Right atrium auricular region (tissue), 2 donors: Measurements from ENCODE around the gene YWHAB. TPM values are rescaled to one million over a fixed set of nuclear protein-coding genes. Genes with fewer than 3 reads are reported as not detected.
"Not testable (repeated sequence)": the region's sequence is repeated elsewhere in the genome, so short reads cannot be mapped to it uniquely, and the experiment has no call there.

Source experiments
- DNase-seq: peaks from one replicate; pipeline ENCODE4 v3.0.0-alpha.2; 2019; ENCODE audit warnings: low spot score
- H3K27ac ChIP-seq, 2 donors: fragments of 200-600 bp; sonication (generic); 1 replicate in 1 of 2; 2 replicates in 1 of 2; pipeline ENCODE4 v1.5.1; 2016 to 2019
- H3K27me3 ChIP-seq, 2 donors: fragments of 200-600 bp; sonication (generic); one replicate each; pipeline versions ENCODE4 v1.5.1 to v1.6.0; 2017 to 2019
- H3K36me3 ChIP-seq: fragments of 200-600 bp; sonication (generic); one replicate; pipeline ENCODE4 v1.5.1; 2016
- H3K4me1 ChIP-seq, 2 donors: fragments of 200-600 bp; sonication (generic); one replicate each; pipeline versions ENCODE4 v1.5.1 to v1.6.0; 2017 to 2019
- H3K4me3 ChIP-seq, 2 donors: fragments of 200-600 bp; sonication (generic); 1 replicate in 1 of 2; 2 replicates in 1 of 2; pipeline ENCODE4 v1.5.1; 2017 to 2019; ENCODE audit warnings: mild to moderate bottlenecking in 1 of 2, moderate library complexity in 1 of 2
- H3K9me3 ChIP-seq, 2 donors: fragments of 200-600 bp; sonication (generic); one replicate each; pipeline ENCODE4 v1.5.1; 2019
- CTCF ChIP-seq, 2 donors: fragments of 200-600 bp; sonication (generic); IDR thresholded peaks; one replicate each; pipeline ENCODE4 v1.5.1; 2019; ENCODE audit warnings: antibody characterized with exemption in 2 of 2
- total RNA-seq, 2 donors: library from RNA; depleted of rRNA; stranded (reverse); fragments of >200 nt; gene quantifications; one replicate each; pipeline ENCODE4 v1.1.0, GENCODE V29; 2016

The YWHAB gene
- total RNA-seq, 2 donors from 2014 or later: 75.9 to 78.5 TPM

GRCh38 chr20:44861531-44862006, 23.9 kb upstream of the YWHAB start:
- Histone ChIP-seq H3K9me3 (no peaks in the 10 kb centered on the region), H3K36me3 (no peaks in the 10 kb centered on the region), H3K27ac (peak overlapping the region in 1 of 2 donors; percentile 33), H3K4me3 (no peak overlapping the region), H3K27me3 (no peaks in the 10 kb centered on the region), H3K4me1 (peaks cover 0 to 18% of the 10 kb centered on the region in 2 donors)
- peak; percentile 85 for DNase-seq
- no peak for TF ChIP-seq CTCF (IDR thresholded peaks at IDR 0.05)

- peaks cover 0 to 18% of the 10 kb centered on the region in 2 donors for H3K4me1 ChIP-seq
Observed at GRCh38 chr20:44862286-44862685, 23.2 kb upstream of the YWHAB start.

GRCh38 chr20:44863365-44864084, 22.0 kb upstream of the YWHAB start:
- not testable (repeated sequence) for H3K27me3 ChIP-seq, H3K36me3 ChIP-seq, DNase-seq, H3K27ac ChIP-seq, H3K9me3 ChIP-seq, H3K4me3 ChIP-seq
- peaks cover 0 to 18% of the 10 kb centered on the region in 2 donors for H3K4me1 ChIP-seq

More at GRCh38 chr20:44862286-44862685, 23.2 kb upstream of the YWHAB start:
- Histone ChIP-seq H3K36me3 (no peaks in the 10 kb centered on the region), H3K27me3 (no peaks in the 10 kb centered on the region), H3K4me3 (no peak overlapping the region), H3K9me3 (no peaks in the 10 kb centered on the region), H3K27ac (peak overlapping the region in 1 of 2 donors; percentile 33)
- no peak for DNase-seq
- TF ChIP-seq CTCF (IDR thresholded peaks at IDR 0.05): no peak

- H3K27ac ChIP-seq, DNase-seq, H3K9me3 ChIP-seq, H3K4me3 ChIP-seq, H3K27me3 ChIP-seq, H3K36me3 ChIP-seq: not testable (repeated sequence)
- H3K4me1 ChIP-seq: peaks cover 0 to 18% of the 10 kb centered on the region in 2 donors
Observed at GRCh38 chr20:44864493-44864892, 21.0 kb upstream of the YWHAB start.

- no peak for TF ChIP-seq CTCF (IDR thresholded peaks at IDR 0.05)
- no peaks in the 10 kb centered on the region for H3K27me3 ChIP-seq
- no peaks in the 10 kb centered on the region for H3K36me3 ChIP-seq
- H3K9me3 ChIP-seq: no peaks in the 10 kb centered on the region
- H3K4me1 ChIP-seq: peaks cover 0 to 17% of the 10 kb centered on the region in 2 donors
- DNase-seq: no peak
- H3K27ac ChIP-seq: no peak overlapping the region
- H3K4me3 ChIP-seq: no peak overlapping the region
Observed at GRCh38 chr20:44866703-44867335, 18.7 kb upstream of the YWHAB start.

- Histone ChIP-seq H3K4me3 (no peak overlapping the region), H3K27me3 (no peaks in the 10 kb centered on the region), H3K9me3 (no peaks in the 10 kb centered on the region), H3K27ac (no peak overlapping the region), H3K4me1 (no peaks in the 10 kb centered on the region), H3K36me3 (no peaks in the 10 kb centered on the region)
- no peak for DNase-seq
- TF ChIP-seq CTCF (IDR thresholded peaks at IDR 0.05): no peak
Observed at GRCh38 chr20:44869471-44869870, 16.0 kb upstream of the YWHAB start.

- not testable (repeated sequence) for H3K27ac ChIP-seq, H3K4me3 ChIP-seq, H3K36me3 ChIP-seq
Observed at GRCh38 chr20:44882360-44882759, 3.1 kb upstream of the YWHAB start.

More at GRCh38 chr20:44882360-44882759, 3.1 kb upstream of the YWHAB start:
- not testable (repeated sequence) for DNase-seq, H3K27me3 ChIP-seq, H3K9me3 ChIP-seq
- H3K4me1 ChIP-seq: peaks cover 0 to 17% of the 10 kb centered on the region in 2 donors
